IPS-NIHi7 (cell line): ENCODE results near the gene USP47.

Experiments
- DNase-seq: peaks from one replicate; pipeline ENCODE4 v3.0.0; 2012; ENCODE audit warnings: mixed read lengths; ENCODE audit errors: extremely low spot score

Gene USP47

GRCh38 chr11:11940551-11940950 lies 98.8 kb downstream of the USP47 start:
- no peak for DNase-seq

- no peak for DNase-seq
These were observed 100.9 kb downstream of the USP47 start for GRCh38 chr11:11942668-11943067.

- DNase-seq, result no peak
These were observed 102.7 kb downstream of the USP47 start for GRCh38 chr11:11944444-11944843.

GRCh38 chr11:11946180-11946579 lies 104.4 kb downstream of the USP47 start:
- no peak for DNase-seq

GRCh38 chr11:11946878-11947277 lies 105.1 kb downstream of the USP47 start:
- DNase-seq, result no peak

- no peak for DNase-seq
These were observed 106.1 kb downstream of the USP47 start for GRCh38 chr11:11947825-11948224.

GRCh38 chr11:11948242-11948947 lies 106.6 kb downstream of the USP47 start:
- no peak for DNase-seq

GRCh38 chr11:11949482-11949881 lies 107.7 kb downstream of the USP47 start:
- DNase-seq, result no peak

GRCh38 chr11:11952036-11952435 lies 110.3 kb downstream of the USP47 start:
- no peak for DNase-seq

- DNase-seq, result no peak
These were observed 114.2 kb downstream of the USP47 start for GRCh38 chr11:11956006-11956405.

- DNase-seq, result no peak
These were observed 116.8 kb downstream of the USP47 start for GRCh38 chr11:11958403-11959231.

GRCh38 chr11:11959601-11960000 lies 117.8 kb downstream of the USP47 start:
- DNase-seq, result no peak

- no peak for DNase-seq
These were observed 118.9 kb downstream of the USP47 start for GRCh38 chr11:11960687-11961086.

- no peak for DNase-seq
These were observed 119.7 kb downstream of the USP47 start for GRCh38 chr11:11961399-11962028.

GRCh38 chr11:11963067-11963466 lies 121.3 kb downstream of the USP47 start:
- DNase-seq, result no peak

- no peak for DNase-seq
These were observed 122.3 kb downstream of the USP47 start for GRCh38 chr11:11963842-11964773.

GRCh38 chr11:11964774-11965150 lies 123.0 kb downstream of the USP47 start:
- DNase-seq, result no peak

GRCh38 chr11:11965192-11965591 lies 123.4 kb downstream of the USP47 start:
- no peak for DNase-seq

- DNase-seq, result no peak
These were observed 124.0 kb downstream of the USP47 start for GRCh38 chr11:11965656-11966353.

- DNase-seq, result no peak
These were observed 124.6 kb downstream of the USP47 start for GRCh38 chr11:11966354-11966741.
